Bronchial epithelial cell (primary cell): ENCODE measurements around the gene GPR25. TPM values are rescaled to one million over a fixed set of nuclear protein-coding genes. Genes with fewer than 3 reads are reported as not detected.
A peak's percentile ranks its signal among the peaks of the same experiment; 100 is the strongest.

ENCODE experiments used
- DNase-seq: peaks from one replicate; pipeline ENCODE4 v3.0.0-alpha.2; 2010; ENCODE audit warnings: low read depth
- FAIRE-seq: peaks from 2 replicates; lab custom pipeline; 2011; peaks lifted over from hg19 to GRCh38; lab: Jason Lieb, UNC
- H3K27me3 ChIP-seq: 2 replicates; pipeline ENCODE4 v1.5.1; 2011; ENCODE audit warnings: low read length; ENCODE audit not compliant: control insufficient read depth, insufficient read depth
- H3K36me3 ChIP-seq: 2 replicates; pipeline ENCODE4 v1.5.1; 2011; ENCODE audit warnings: low read length; ENCODE audit not compliant: control insufficient read depth, insufficient read depth
- H3K4me3 ChIP-seq: 2 replicates; pipeline ENCODE4 v1.5.1; 2011; ENCODE audit warnings: mild to moderate bottlenecking, low read depth, low read length, control low read depth
- total RNA-seq: library from RNA; depleted of rRNA; stranded (reverse); fragments of >200 nt; gene quantifications from 2 replicates; pipeline ENCODE4 v1.2.1, GENCODE V29; 2014
- TF ChIP-seq, protein P1 (sequence below): IDR thresholded peaks from 2 replicates; pipeline ENCODE4 v1.5.1; 2011; ENCODE audit warnings: mild to moderate bottlenecking, moderate library complexity, low read length, control low read depth, inconsistent platforms; ENCODE audit not compliant: insufficient read depth, severe bottlenecking

GPR25 gene
- total RNA-seq, 1 donor from 2014 or later: not detected

GRCh38 chr1:200838676-200839445, 33.9 kb upstream of the GPR25 start:
- DNase-seq (no peak), FAIRE-seq (peak; percentile 13)
- Histone ChIP-seq H3K4me3 (no peak overlapping the region), H3K36me3 (peaks cover 9% of the 10 kb centered on the region), H3K27me3 (no peaks in the 10 kb centered on the region)
- TF ChIP-seq, protein P1, sequence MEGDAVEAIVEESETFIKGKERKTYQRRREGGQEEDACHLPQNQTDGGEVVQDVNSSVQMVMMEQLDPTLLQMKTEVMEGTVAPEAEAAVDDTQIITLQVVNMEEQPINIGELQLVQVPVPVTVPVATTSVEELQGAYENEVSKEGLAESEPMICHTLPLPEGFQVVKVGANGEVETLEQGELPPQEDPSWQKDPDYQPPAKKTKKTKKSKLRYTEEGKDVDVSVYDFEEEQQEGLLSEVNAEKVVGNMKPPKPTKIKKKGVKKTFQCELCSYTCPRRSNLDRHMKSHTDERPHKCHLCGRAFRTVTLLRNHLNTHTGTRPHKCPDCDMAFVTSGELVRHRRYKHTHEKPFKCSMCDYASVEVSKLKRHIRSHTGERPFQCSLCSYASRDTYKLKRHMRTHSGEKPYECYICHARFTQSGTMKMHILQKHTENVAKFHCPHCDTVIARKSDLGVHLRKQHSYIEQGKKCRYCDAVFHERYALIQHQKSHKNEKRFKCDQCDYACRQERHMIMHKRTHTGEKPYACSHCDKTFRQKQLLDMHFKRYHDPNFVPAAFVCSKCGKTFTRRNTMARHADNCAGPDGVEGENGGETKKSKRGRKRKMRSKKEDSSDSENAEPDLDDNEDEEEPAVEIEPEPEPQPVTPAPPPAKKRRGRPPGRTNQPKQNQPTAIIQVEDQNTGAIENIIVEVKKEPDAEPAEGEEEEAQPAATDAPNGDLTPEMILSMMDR: no peak

GRCh38 chr1:200845360-200845759, 27.4 kb upstream of the GPR25 start:
- Histone ChIP-seq H3K36me3 (peaks cover 12% of the 10 kb centered on the region), H3K27me3 (no peaks in the 10 kb centered on the region), H3K4me3 (no peak overlapping the region)
- FAIRE-seq (no peak), DNase-seq (no peak)
- TF ChIP-seq, protein P1: no peak

- Histone ChIP-seq H3K4me3 (no peak overlapping the region), H3K27me3 (no peaks in the 10 kb centered on the region), H3K36me3 (peaks cover 13% of the 10 kb centered on the region)
- TF ChIP-seq, protein P1: no peak
- no peak for DNase-seq
- no peak for FAIRE-seq
Measured at GRCh38 chr1:200846398-200846797, 26.4 kb upstream of the GPR25 start.

DNA sequence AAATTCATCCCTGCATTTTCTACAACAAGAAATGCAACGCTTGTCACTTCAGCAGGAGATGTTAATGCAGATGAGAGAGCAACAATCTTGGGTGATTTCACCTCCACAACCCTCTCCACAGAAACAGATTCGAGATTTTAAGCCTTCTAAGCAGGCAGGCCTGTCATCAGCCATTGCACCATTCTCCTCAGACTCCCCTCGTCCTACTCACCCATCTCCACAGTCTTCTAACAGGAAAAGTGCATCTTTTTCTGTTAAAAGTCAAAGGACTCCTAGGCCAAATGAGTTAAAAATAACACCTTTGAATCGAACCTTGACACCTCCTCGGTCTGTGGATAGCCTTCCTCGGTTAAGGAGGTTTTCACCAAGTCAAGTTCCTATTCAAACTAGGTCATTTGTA, 23.4 kb upstream of the GPR25 start:
- TF ChIP-seq, protein P1: no peak
- DNase-seq (no peak), FAIRE-seq (no peak)
- no peak overlapping the region for H3K4me3 ChIP-seq
- no peaks in the 10 kb centered on the region for H3K27me3 ChIP-seq
- H3K36me3 ChIP-seq: peaks cover 14% of the 10 kb centered on the region

DNA sequence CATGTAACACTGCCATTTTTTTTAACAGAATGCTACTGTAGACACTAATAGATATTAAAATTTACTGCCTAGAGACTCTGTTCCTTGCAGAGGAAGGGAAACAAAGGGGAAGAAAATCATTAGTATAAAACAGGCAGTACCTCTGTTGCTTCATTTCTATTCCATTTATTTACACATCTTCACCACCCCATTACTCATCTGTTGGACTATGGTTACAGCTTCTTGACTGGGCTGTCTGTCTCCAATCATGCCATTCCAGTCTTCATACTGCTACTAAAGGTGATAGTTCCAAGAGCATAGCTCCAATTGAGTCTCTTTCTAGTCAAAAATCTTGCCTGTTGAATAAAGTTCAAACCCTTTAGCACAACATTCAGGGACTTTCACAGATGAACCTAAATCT, 22.2 kb upstream of the GPR25 start:
- peak; percentile 56 for DNase-seq
- no peaks in the 10 kb centered on the region for H3K27me3 ChIP-seq
- no peak for FAIRE-seq
- TF ChIP-seq, protein P1: no peak
- no peak overlapping the region for H3K4me3 ChIP-seq
- H3K36me3 ChIP-seq: peaks cover 12% of the 10 kb centered on the region
